ENCODE measurements around the gene EPHB3.

GRCh38 chr3:184591789-184592188 lies 30.2 kb downstream of the EPHB3 start:
- no peak for TF ChIP-seq GATA2 (IDR thresholded peaks at IDR 0.05; ENCODE audit: low read depth, low read length)
- TF ChIP-seq GATA3 (IDR thresholded peaks at IDR 0.05; ENCODE audit: low read depth, low read length) = no peak
